Astrocyte (in vitro differentiated cells and primary cell): ENCODE data around the gene NID2. TPM values are rescaled to one million over a fixed set of nuclear protein-coding genes. Genes with fewer than 3 reads are reported as not detected.

Experiments
- DNase-seq: peaks from one replicate; pipeline ENCODE4 v3.0.0-alpha.2; 2010; ENCODE audit warnings: low read depth
- FAIRE-seq: peaks from 2 replicates; lab custom pipeline; 2011; peaks lifted over from hg19 to GRCh38; lab: Jason Lieb, UNC
- H2AFZ ChIP-seq: 2 replicates; pipeline ENCODE4 v1.6.0; 2012; ENCODE audit warnings: low read depth, low read length, inconsistent platforms
- H3K27ac ChIP-seq: 2 replicates; pipeline ENCODE4 v1.5.1; 2011; ENCODE audit warnings: low read depth, low read length, inconsistent platforms
- H3K27me3 ChIP-seq: 2 replicates; pipeline ENCODE4 v1.6.0; 2011; ENCODE audit warnings: low read length, inconsistent platforms; ENCODE audit not compliant: insufficient read depth
- H3K36me3 ChIP-seq: 2 replicates; pipeline ENCODE4 v1.5.1; 2011; ENCODE audit warnings: low read length, inconsistent platforms; ENCODE audit not compliant: insufficient read depth
- H3K4me1 ChIP-seq: 2 replicates; pipeline ENCODE4 v1.5.1; 2011; ENCODE audit warnings: low read length, inconsistent platforms; ENCODE audit not compliant: insufficient read depth
- H3K4me2 ChIP-seq: 2 replicates; pipeline ENCODE4 v1.6.0; 2012; ENCODE audit warnings: low read length, inconsistent platforms
- H3K4me3 ChIP-seq: 2 replicates; pipeline ENCODE4 v1.5.1; 2011; ENCODE audit warnings: low read depth, mild to moderate bottlenecking, low read length, inconsistent platforms; ENCODE audit not compliant: insufficient read depth
- H3K79me2 ChIP-seq: 2 replicates; pipeline ENCODE4 v1.6.0; 2012; ENCODE audit warnings: mild to moderate bottlenecking, low read length, inconsistent platforms; ENCODE audit not compliant: insufficient read depth
- H3K9ac ChIP-seq: 2 replicates; pipeline ENCODE4 v1.6.0; 2012; ENCODE audit warnings: mild to moderate bottlenecking, low read length, inconsistent platforms
- H3K9me3 ChIP-seq: 2 replicates; pipeline ENCODE4 v1.5.1; 2012; ENCODE audit warnings: low read depth, mild to moderate bottlenecking, low read length, inconsistent platforms; ENCODE audit not compliant: insufficient read depth
- H4K20me1 ChIP-seq: 2 replicates; pipeline ENCODE4 v1.6.0; 2012; ENCODE audit warnings: low read length, inconsistent platforms; ENCODE audit not compliant: insufficient read depth
- H3K27ac Mint-ChIP-seq: one replicate; pipeline ENCODE4 v1.8.0; 2021; ENCODE audit warnings: mild to moderate bottlenecking, mixed read lengths; ENCODE audit not compliant: unreplicated experiment
- H3K27me3 Mint-ChIP-seq: one replicate; pipeline ENCODE4 v1.8.0; 2021; ENCODE audit warnings: low read depth, mixed read lengths; ENCODE audit not compliant: unreplicated experiment
- H3K36me3 Mint-ChIP-seq: one replicate; pipeline ENCODE4 v1.8.0; 2021; ENCODE audit warnings: low read depth, mixed read lengths; ENCODE audit not compliant: unreplicated experiment
- H3K4me1 Mint-ChIP-seq: one replicate; pipeline ENCODE4 v1.8.0; 2021; ENCODE audit warnings: low read depth, mixed read lengths; ENCODE audit not compliant: unreplicated experiment
- H3K4me3 Mint-ChIP-seq: one replicate; pipeline ENCODE4 v1.8.0; 2021; ENCODE audit warnings: mild to moderate bottlenecking, moderate library complexity, mixed read lengths; ENCODE audit not compliant: unreplicated experiment
- H3K9me3 Mint-ChIP-seq: one replicate; pipeline ENCODE4 v1.8.0; 2021; ENCODE audit warnings: mild to moderate bottlenecking, mixed read lengths; ENCODE audit not compliant: unreplicated experiment
- EZH2 ChIP-seq: IDR thresholded peaks from 2 replicates; pipeline ENCODE4 v1.6.1; 2012; ENCODE audit warnings: mild to moderate bottlenecking, low read length, inconsistent platforms; ENCODE audit not compliant: insufficient read depth
- total RNA-seq: library from RNA; stranded (reverse); gene quantifications from 2 replicates; pipeline ENCODE4 v1.2.1, GENCODE V29; 2021
- TF ChIP-seq, protein P1 (sequence below): IDR thresholded peaks from 2 replicates; pipeline ENCODE4 v1.5.1; 2011; ENCODE audit warnings: low read depth, mild to moderate bottlenecking, inconsistent platforms, low read length, moderate library complexity; ENCODE audit not compliant: insufficient read depth

NID2 gene
- total RNA-seq, 1 donor from 2014 or later, result 22.3 TPM

DNA sequence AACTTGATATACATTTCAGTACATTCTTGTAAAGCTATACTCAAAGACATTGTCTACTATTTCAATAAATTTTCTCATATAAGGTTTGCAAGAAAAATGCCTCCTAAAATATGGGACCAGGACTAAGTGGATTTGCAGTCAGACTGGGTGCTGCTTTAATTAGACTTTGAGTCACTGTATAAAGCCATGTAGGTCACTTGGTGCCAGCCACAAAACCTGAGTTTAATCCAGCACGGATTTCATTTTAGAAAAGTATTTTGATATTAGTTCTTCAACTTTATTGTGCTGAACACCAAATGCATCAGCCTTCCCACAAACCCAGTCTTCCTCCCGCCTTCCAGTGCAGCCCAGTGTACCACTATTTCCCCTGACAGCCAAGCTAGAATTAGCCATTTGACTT is 9.9 kb upstream of the NID2 start:
- TF ChIP-seq, protein P1, sequence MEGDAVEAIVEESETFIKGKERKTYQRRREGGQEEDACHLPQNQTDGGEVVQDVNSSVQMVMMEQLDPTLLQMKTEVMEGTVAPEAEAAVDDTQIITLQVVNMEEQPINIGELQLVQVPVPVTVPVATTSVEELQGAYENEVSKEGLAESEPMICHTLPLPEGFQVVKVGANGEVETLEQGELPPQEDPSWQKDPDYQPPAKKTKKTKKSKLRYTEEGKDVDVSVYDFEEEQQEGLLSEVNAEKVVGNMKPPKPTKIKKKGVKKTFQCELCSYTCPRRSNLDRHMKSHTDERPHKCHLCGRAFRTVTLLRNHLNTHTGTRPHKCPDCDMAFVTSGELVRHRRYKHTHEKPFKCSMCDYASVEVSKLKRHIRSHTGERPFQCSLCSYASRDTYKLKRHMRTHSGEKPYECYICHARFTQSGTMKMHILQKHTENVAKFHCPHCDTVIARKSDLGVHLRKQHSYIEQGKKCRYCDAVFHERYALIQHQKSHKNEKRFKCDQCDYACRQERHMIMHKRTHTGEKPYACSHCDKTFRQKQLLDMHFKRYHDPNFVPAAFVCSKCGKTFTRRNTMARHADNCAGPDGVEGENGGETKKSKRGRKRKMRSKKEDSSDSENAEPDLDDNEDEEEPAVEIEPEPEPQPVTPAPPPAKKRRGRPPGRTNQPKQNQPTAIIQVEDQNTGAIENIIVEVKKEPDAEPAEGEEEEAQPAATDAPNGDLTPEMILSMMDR, result no peak
- TF ChIP-seq EZH2, result no peak
- Histone ChIP-seq H3K27me3 (no peaks in the 10 kb centered on the region), H2AFZ (no peak overlapping the region), H3K4me1 (peaks cover 62% of the 10 kb centered on the region), H3K79me2 (no peaks in the 10 kb centered on the region), H3K36me3 (no peaks in the 10 kb centered on the region), H3K4me2 (peak overlapping the region; percentile 49), H4K20me1 (no peaks in the 10 kb centered on the region), H3K4me3 (no peak overlapping the region), H3K27ac (peak overlapping the region; percentile 91), H3K9me3 (no peaks in the 10 kb centered on the region), H3K9ac (peak overlapping the region; percentile 66)
- Mint-ChIP-seq H3K36me3 (no peaks in the 10 kb centered on the region), H3K27ac (peak overlapping the region; percentile 67), H3K4me3 (no peak overlapping the region), H3K27me3 (peaks cover 1% of the 10 kb centered on the region), H3K4me1 (peaks cover 33% of the 10 kb centered on the region), H3K9me3 (no peaks in the 10 kb centered on the region)
- DNase-seq (no peak), FAIRE-seq (no peak)

DNA sequence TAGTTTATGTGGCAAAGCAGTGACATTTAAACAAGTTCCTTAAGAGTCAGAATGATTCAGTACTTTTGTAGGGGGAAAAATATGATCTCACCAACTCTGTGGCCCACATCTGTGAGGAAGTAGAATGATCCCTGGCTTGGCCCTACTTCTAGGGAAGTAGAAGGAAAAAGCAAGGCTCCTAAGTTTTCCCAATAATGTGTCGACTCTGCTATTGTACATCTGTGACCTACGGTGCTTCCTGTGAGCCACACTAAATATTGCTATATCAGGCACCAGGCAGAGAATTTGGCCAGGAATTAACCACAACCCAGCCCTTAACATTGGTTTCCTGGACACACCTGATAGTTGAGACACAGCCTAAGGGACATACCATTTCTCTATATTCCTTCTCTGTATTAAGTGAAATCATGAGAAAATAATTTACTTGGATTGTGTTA is 9.3 kb upstream of the NID2 start:
- no peaks in the 10 kb centered on the region for H3K79me2 ChIP-seq
- no peaks in the 10 kb centered on the region for H3K27me3 ChIP-seq
- TF ChIP-seq EZH2, result no peak
- TF ChIP-seq, protein P1, result no peak
- H3K36me3 Mint-ChIP-seq, result no peaks in the 10 kb centered on the region
- H3K27me3 Mint-ChIP-seq, result peaks cover 1% of the 10 kb centered on the region
- no peak overlapping the region for H3K4me3 ChIP-seq
- peaks cover 37% of the 10 kb centered on the region for H3K4me1 Mint-ChIP-seq
- FAIRE-seq (no peak), DNase-seq (peak; percentile 64)
- H3K9ac ChIP-seq, result peak overlapping the region; percentile 45
- H3K36me3 ChIP-seq, result no peaks in the 10 kb centered on the region
- peaks cover 68% of the 10 kb centered on the region for H3K4me1 ChIP-seq
- peak overlapping the region; percentile 87 for H3K27ac Mint-ChIP-seq
- no peak overlapping the region for H3K4me3 Mint-ChIP-seq
- H3K9me3 Mint-ChIP-seq, result no peaks in the 10 kb centered on the region
- peak overlapping the region; percentile 49 for H3K4me2 ChIP-seq
- no peaks in the 10 kb centered on the region for H4K20me1 ChIP-seq
- no peak overlapping the region for H2AFZ ChIP-seq
- peak overlapping the region; percentile 91 for H3K27ac ChIP-seq
- no peaks in the 10 kb centered on the region for H3K9me3 ChIP-seq

DNA sequence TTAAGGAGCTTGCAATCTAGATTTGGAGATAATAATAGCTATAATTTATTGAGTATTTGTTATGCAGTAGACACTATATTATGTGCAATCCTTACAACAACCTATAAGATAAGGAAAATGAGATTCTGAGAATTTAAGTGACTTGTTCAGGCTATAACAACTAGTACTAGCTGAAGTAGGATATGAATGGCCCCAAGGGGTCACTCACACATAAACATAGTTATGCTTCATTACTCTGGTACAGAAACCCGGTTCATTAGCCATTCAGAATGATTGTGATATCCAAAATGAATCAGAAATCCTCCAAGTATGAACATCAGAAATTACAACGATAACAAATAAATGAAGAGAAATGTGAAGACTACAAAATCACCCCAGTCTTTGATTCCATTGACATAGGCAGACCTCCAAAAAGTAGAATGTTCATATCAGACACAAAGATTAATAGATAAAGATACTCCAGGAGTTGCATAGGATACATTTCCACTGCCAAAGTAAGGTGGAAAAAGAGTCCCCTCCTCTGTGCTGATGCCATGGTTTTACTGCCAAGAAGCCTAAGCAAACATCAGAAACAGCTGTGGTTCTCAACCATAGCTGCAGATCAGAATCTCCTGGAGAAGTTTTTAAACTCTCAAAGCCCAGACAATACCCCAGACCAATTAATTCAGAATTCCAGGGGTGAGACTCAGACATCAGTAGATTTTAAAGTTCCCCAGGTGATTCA is 8.6 kb upstream of the NID2 start:
- Mint-ChIP-seq H3K36me3 (no peaks in the 10 kb centered on the region), H3K4me3 (no peak overlapping the region), H3K27me3 (peaks cover 1% of the 10 kb centered on the region), H3K27ac (no peak overlapping the region), H3K9me3 (no peaks in the 10 kb centered on the region), H3K4me1 (peaks cover 42% of the 10 kb centered on the region)
- Histone ChIP-seq H3K9me3 (no peaks in the 10 kb centered on the region), H3K4me1 (peaks cover 74% of the 10 kb centered on the region), H3K4me3 (no peak overlapping the region), H4K20me1 (no peaks in the 10 kb centered on the region), H3K9ac (peak overlapping the region; percentile 45), H3K27me3 (no peaks in the 10 kb centered on the region), H2AFZ (no peak overlapping the region), H3K79me2 (no peaks in the 10 kb centered on the region), H3K4me2 (peak overlapping the region; percentile 49), H3K27ac (peak overlapping the region; percentile 91), H3K36me3 (no peaks in the 10 kb centered on the region)
- no peak for FAIRE-seq
- TF ChIP-seq, protein P1, result no peak
- TF ChIP-seq EZH2, result no peak
- peak; percentile 22 for DNase-seq
